HG03521 (cell line): ENCODE results near the gene NCOA1.
"Not testable (repeated sequence)": the region's sequence is repeated elsewhere in the genome, so short reads cannot be mapped to it uniquely, and the experiment has no call there.

Source experiments
- ATAC-seq: cut with Tn5 transposase; IDR thresholded peaks from one replicate; pipeline ENCODE4 v1.9.1; 2021; ENCODE audit warnings: mild to moderate bottlenecking, moderate library complexity; ENCODE audit not compliant: unreplicated experiment

The NCOA1 gene

DNA sequence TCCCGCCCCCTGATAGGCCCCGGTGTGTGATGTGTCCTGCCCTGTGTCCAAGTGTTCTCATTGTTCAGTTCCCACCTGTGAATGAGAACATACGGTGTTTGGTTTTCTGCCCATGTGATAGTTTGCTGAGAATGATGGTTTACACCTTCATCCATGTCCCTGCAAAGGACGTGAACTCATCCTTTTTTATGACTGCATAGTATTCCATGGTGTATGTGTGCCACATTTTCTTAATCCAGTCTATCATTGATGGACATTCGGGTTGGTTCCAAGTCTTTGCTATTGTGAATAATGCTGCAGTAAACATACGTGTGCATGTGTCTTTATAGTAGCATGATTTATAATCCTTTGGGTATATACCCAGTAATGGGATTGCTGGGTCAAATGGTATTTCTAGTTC, 40.6 kb downstream of the NCOA1 start:
- ATAC-seq, result not testable (repeated sequence)

DNA sequence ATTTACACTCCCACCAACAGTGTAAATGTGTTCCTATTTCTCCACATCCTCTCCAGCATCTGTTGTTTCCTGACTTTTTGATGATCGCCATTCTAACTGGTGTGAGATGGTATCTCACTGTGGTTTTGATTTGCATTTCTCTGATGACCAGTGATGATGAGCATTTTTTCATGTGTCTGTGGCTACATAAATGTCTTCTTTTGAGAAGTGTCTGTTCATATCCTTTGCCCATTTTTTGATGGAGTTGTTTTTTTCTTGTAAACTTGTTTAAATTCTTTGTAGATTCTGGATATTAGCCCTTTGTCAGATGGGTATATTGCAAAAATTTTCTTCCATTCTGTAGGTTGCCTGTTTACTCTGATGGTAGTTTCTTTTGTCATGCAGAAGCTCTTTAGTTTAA, 41.0 kb downstream of the NCOA1 start:
- not testable (repeated sequence) for ATAC-seq

DNA sequence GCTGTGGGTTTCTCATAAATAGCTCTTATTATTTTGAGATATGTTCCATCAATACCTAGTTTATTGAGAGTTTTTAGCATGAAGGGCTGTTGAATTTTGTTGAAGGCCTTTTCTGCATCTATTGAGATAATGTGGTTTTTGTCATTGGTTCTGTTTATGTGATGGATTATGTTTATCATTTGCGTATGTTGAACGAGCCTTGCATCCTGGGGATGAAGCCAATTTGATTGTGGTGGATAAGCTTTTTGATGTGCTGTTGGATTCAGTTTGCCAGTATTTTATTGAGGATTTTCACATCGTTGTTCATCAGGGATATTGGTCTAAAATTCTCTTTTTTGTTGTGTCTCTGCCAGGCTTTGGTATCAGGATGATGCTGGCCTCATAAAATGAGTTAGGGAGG, 42.5 kb downstream of the NCOA1 start:
- ATAC-seq, result not testable (repeated sequence)

DNA sequence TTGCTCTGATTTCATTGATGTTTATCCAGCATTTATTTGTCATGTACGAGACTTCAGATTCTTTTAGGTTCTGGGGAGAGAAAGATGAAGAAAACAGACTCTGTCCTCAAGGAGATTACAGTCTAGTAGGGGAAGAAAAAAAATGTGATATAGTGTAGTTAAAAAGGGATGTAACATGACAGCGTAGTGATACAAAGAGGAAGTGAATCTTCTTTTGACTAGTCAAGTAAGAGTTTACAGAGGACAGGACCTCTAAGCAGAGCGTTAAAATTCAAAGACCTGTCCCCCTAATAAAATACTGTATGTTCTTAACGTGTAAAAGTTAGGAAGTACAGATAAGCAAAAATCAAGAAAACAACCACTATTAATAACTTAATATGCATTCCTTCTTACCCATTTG, 47.7 kb downstream of the NCOA1 start:
- no peak for ATAC-seq

GRCh38 chr2:24539258-24539657, 48.2 kb downstream of the NCOA1 start:
- ATAC-seq, result no peak

- no peak for ATAC-seq
Measured at GRCh38 chr2:24540011-24540477, 49.0 kb downstream of the NCOA1 start.

- ATAC-seq, result no peak
Measured at GRCh38 chr2:24541621-24542020, 50.6 kb downstream of the NCOA1 start.

DNA sequence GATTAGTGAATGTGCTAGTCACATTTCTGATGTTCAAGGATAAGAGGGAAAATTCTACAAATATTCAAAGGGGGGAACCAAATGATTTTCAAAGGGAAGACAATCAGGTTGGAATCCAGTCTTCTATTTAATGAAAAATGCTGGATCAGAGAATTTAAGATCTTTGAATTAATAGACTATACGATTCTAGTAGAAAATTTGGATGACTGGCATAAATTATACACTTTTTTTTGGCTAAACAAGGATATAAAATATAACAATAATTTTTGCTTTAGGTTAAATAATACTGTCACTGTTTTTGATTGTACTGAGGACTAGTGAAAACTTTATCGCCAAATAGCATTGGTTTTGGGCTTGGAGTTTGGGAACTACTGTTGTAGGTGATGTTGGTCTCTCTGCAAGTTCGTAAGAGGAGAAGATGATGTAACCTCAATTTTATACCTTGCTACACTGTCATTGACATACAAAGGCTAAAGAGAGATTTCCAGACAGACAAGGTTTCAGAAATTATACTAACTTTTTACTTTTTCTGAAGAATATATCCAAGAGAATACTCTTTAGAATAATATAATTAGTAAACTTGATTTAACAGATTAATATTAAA, 51.3 kb downstream of the NCOA1 start:
- ATAC-seq, result no peak

DNA sequence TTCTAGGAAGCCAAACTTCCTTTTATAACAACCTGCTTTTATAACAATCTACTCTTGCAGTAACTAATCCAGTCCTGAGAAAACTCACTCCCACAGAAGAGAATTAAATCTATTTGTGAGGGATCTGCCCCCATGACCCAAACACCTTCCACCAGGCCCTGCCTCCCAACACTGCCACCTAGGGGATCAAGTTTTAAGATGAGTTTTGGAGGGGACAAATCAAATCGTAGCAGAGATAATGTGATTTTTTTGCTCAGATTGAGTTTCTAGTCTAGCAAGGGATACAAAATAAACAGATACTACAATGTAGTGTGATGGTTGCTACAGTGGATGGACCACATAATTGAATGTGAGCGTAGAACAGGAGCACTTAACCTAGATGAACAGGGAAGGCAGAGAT, 52.2 kb downstream of the NCOA1 start:
- ATAC-seq, result no peak

DNA sequence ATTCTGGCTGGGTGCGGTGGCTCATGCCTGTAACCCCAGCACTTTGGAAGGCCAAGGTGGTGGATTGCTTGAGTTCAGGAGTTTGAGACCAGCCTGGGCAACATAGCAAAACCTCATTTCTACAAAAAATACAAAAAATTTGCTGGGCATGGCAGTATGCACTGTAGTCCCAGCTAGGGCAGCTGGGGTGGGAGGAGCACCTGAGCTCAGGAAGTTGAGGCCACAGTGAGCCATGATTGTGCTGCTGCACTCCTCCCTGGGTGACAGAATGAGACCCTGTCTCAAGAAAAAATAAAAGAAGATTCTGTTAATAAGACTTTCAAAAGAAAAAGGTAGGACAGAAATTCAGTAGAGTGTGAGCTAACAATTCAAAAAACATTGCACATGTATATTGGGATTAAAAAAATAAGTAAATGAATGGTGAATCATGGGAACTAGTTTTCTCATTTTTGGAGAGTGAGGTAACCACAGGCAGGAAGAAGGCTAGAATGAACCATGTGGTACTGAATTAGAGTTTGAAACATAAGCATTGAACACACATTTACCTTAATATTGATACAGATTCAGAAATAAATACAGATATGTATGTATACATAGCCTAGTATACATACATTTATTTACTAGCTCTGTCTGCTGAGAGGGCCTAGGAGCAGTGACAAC, 53.5 kb downstream of the NCOA1 start:
- no peak for ATAC-seq

GRCh38 chr2:24546669-24547068, 55.6 kb downstream of the NCOA1 start:
- ATAC-seq, result no peak

DNA sequence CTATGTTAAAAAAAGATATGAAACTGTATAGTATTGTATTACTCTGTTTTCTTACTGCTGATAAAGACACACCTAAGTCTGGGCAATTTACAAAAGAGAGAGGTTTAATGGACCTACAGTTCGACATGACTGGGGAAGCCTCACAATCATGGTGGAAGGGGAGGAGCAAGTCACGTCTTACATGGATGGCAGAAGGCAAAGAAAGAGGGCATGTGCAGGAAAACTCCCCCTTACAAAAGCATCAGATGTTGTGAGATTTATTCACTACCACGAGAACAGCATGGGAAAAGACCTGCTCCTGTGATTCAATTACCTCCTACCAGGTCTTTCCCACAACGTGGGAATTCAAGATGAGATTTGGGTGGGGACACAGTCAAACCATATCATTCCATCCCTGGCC, 57.0 kb downstream of the NCOA1 start:
- no peak for ATAC-seq

DNA sequence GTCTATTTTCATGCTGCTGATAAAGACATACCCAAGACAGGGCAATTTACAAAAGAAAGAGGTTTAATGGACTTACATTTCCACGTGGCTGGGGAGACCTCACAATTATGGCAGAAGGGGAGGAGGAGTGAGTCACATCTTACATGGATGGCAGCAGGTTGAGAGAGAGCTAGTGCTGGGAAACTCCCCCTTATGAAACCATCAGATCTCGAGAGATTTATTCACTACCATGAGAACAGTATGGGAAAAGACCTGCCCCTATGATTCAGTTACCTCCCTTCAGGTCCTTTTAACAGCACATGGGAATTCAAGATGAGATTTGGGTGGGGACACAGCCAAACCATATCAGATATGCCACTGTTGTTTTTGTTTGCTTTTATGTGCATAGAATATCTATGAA, 59.2 kb downstream of the NCOA1 start:
- ATAC-seq, result not testable (repeated sequence)

DNA sequence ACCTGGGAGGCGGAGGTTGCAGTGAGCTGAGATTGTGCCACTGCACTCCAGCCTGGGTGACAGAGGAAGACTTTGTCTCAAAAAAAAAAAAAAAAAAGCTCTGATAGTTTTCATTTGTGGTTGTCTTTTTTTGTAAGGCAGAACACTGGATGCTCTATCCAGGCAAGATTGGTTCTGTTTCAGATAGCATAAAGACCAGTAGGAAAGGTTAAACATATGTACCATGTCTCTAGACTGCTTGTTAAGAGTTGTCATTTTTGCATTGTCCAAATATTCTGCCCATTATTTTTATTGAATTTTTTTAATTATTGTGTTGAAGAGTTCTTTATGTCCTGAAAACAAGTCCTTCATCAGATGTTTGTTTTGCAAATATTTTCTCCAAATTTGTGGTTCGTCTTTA, 60.0 kb downstream of the NCOA1 start:
- no peak for ATAC-seq

DNA sequence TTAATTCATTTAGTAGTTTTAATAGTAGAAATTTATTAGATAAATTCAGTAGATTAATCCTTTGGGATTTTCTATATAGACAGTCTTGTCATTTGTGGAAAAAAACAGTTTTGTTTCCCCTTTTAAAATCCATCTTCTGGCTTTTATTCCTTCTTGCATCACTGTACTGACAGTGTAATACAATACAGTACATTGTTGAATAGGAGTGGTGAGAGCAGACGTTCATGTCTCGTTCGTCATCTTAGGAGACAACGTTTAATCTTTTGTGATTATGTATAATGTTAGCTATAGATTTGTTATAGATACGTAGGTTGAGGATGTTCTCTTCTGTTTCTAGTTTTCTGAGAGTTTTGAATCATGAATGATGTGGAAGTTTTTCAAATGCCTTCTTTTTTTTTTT, 61.8 kb downstream of the NCOA1 start:
- no peak for ATAC-seq

GRCh38 chr2:24558781-24559472, 67.9 kb downstream of the NCOA1 start:
- no peak for ATAC-seq

DNA sequence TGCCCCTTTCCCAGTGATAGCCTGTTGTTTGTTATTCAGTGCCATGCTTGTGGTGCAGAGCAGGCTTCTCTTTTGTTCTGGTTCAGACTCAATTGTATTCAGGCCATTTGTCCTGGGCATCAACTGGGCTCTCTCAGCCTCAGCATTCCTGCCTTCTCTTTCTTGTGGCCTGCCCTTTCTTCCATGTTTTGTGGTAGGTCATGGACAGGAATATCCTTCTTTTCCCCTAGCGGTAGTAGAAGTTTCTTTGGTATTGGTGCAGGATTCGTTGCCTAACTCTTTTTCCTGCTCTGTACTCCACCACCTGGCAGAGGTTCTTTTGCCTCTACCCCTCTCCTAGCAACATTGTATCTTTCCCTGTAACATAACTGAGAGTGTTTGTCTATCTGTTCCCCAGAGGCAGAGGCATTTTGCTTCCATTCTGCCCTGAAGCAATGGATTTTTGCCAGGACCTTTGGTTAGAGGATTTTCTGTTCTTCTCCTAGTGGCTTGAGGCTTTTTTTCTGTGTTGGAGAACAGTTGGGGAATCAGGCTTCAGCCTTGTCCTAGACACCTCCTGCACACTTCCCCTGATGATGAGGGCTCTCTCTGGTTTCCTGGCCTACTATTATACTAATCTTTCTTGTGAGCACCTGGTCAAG, 68.5 kb downstream of the NCOA1 start:
- no peak for ATAC-seq

DNA sequence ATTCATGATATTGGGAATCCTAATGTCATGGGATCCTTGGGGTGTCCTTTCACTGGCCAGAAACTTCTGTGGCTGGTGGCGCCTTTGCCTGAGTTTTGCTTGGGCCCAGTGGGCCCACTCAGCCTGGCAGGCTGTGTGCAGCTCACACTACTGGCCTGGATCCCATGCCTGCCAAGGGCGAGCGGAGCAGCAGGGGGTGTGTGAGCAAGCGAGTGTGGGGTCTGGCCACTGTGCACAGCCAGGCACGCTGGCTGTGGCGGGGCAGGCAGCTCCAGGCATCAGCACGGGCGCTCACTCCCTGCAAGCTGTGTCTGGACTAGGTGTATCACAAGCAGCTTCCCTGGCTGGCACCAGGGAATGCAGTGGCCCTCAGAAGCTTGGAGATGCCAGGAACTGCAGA, 74.5 kb downstream of the NCOA1 start:
- ATAC-seq, result no peak

DNA sequence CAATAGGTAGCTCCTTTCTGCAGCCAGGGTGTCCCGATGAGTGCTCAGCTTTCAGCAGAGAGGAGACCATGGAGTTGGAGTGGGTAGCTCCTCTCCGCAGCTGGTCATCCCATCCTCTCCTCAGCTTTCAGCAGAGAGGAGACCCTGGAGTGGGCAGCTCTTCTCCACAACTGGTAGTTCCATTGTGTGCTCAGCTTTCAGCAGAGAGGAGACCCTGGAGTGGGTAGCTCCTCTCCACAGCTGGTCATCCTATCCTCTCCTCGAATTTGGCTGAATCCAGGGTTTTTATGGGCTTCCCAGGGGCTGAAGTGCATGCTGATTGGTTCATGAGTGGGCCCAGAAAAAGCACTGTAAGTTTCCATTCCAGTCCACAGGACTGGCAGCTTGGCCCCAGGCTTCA, 75.2 kb downstream of the NCOA1 start:
- ATAC-seq, result no peak

DNA sequence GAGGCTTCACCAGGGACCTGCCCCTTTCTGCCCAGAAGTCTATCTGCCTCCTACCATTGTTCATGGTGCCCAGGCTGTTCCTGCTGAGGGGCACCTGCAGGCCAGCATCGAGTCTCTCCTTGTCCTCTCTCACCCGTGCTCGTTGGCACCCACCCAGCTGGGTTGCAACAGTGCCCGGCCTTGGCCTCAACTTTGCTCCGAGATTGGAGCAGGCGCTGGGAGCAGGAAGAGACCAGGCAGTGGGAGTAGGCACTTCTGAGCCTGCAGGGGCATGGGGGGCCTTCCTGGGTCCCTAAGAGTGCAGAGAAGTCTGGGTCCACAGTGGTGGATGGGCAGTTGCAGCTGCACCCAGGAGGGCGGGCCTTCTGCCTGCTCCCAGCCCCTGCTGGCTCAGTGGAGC, 75.6 kb downstream of the NCOA1 start:
- no peak for ATAC-seq

GRCh38 chr2:24568551-24568950, 77.5 kb downstream of the NCOA1 start:
- no peak for ATAC-seq

GRCh38 chr2:24569565-24569964, 78.5 kb downstream of the NCOA1 start:
- ATAC-seq, result not testable (repeated sequence)
